ENCODE results near the gene SPATC1L.
"Not testable (repeated sequence)": the region's sequence is repeated elsewhere in the genome, so short reads cannot be mapped to it uniquely, and the experiment has no call there.

SPATC1L gene

GRCh38 chr21:46214478-46215340 lies 30.4 kb upstream of the SPATC1L start:
- DNase-seq: no peak

GRCh38 chr21:46213620-46214286 lies 29.5 kb upstream of the SPATC1L start:
- no peak for DNase-seq

GRCh38 chr21:46212721-46213484 lies 28.6 kb upstream of the SPATC1L start:
- DNase-seq: no peak

- no peak for DNase-seq
Measured at GRCh38 chr21:46211786-46212720, 27.8 kb upstream of the SPATC1L start.

- DNase-seq: no peak
Measured at GRCh38 chr21:46211376-46211775, 27.1 kb upstream of the SPATC1L start.

- DNase-seq: no peak
Measured at GRCh38 chr21:46210378-46211136, 26.3 kb upstream of the SPATC1L start.

GRCh38 chr21:46208761-46209721 lies 24.8 kb upstream of the SPATC1L start:
- DNase-seq: no peak

- no peak for DNase-seq
Measured at GRCh38 chr21:46207920-46208591, 23.8 kb upstream of the SPATC1L start.

GRCh38 chr21:46207006-46207919 lies 23.0 kb upstream of the SPATC1L start:
- no peak for DNase-seq

- DNase-seq: no peak
Measured at GRCh38 chr21:46206163-46207005, 22.1 kb upstream of the SPATC1L start.

GRCh38 chr21:46205766-46206162 lies 21.5 kb upstream of the SPATC1L start:
- DNase-seq: no peak

- DNase-seq: no peak
Measured at GRCh38 chr21:46205166-46205565, 20.9 kb upstream of the SPATC1L start.

GRCh38 chr21:46203203-46203600 lies 18.9 kb upstream of the SPATC1L start:
- no peak for DNase-seq

GRCh38 chr21:46202592-46203202 lies 18.4 kb upstream of the SPATC1L start:
- no peak for DNase-seq

GRCh38 chr21:46200877-46201803 lies 16.9 kb upstream of the SPATC1L start:
- DNase-seq: not testable (repeated sequence)
